ENCODE measurements around the gene CIZ1. TPM values are rescaled to one million over a fixed set of nuclear protein-coding genes. Genes with fewer than 3 reads are reported as not detected.

Gene CIZ1
- total RNA-seq, 1 donor from 2014 or later: 170 TPM

DNA sequence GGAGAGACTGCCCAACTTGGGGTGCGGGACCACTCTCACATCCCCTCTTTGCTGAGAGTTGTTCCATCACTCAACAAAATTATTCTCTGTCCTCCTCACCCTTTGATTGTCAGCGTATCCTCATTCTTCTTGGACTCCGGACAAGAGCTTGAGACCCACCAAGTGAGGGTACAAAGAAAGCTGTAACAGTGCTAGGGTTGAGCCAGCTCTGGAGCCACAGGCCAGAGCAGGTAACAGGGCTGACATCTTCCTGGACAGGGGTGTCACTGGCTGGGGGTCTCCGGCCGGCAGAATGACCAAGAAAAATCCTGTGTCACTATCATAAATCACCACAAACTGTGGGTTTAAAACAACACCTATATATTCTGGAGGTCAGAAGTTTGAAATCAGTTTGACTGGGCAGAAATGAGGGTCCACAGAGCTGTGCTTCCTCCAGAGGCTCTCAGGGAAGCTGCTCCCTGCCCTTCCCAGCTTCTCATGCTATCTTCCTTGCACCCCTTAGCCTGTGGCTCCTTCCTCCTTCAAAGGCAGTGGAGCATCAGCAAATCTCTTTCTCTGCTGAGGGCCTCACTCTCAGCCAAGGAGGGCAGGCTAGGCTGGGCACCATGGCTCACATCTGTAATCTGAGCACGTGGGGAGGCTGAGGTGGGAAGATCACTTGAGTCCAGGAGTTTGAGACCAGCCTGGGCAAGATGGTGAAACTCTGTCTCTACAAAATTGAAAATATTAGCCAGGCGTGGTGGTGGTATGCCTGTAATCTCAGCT, 35.5 kb downstream of the CIZ1 start:
- H3K4me3 Mint-ChIP-seq (ENCODE audit: unreplicated experiment): no peak overlapping the region
- H3K9me3 Mint-ChIP-seq (ENCODE audit: unreplicated experiment): no peaks in the 10 kb centered on the region
- DNase-seq (ENCODE audit: extremely low spot score, unreplicated experiment): no peak
- no peaks in the 10 kb centered on the region for H3K27me3 Mint-ChIP-seq (ENCODE audit: unreplicated experiment)
- H3K36me3 Mint-ChIP-seq (ENCODE audit: unreplicated experiment): no peaks in the 10 kb centered on the region
- H3K27ac Mint-ChIP-seq (ENCODE audit: unreplicated experiment): no peak overlapping the region
- H3K4me1 Mint-ChIP-seq (ENCODE audit: unreplicated experiment): peaks cover 3% of the 10 kb centered on the region
- TF ChIP-seq, protein P1, sequence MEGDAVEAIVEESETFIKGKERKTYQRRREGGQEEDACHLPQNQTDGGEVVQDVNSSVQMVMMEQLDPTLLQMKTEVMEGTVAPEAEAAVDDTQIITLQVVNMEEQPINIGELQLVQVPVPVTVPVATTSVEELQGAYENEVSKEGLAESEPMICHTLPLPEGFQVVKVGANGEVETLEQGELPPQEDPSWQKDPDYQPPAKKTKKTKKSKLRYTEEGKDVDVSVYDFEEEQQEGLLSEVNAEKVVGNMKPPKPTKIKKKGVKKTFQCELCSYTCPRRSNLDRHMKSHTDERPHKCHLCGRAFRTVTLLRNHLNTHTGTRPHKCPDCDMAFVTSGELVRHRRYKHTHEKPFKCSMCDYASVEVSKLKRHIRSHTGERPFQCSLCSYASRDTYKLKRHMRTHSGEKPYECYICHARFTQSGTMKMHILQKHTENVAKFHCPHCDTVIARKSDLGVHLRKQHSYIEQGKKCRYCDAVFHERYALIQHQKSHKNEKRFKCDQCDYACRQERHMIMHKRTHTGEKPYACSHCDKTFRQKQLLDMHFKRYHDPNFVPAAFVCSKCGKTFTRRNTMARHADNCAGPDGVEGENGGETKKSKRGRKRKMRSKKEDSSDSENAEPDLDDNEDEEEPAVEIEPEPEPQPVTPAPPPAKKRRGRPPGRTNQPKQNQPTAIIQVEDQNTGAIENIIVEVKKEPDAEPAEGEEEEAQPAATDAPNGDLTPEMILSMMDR (IDR thresholded peaks at IDR 0.05): no peak

DNA sequence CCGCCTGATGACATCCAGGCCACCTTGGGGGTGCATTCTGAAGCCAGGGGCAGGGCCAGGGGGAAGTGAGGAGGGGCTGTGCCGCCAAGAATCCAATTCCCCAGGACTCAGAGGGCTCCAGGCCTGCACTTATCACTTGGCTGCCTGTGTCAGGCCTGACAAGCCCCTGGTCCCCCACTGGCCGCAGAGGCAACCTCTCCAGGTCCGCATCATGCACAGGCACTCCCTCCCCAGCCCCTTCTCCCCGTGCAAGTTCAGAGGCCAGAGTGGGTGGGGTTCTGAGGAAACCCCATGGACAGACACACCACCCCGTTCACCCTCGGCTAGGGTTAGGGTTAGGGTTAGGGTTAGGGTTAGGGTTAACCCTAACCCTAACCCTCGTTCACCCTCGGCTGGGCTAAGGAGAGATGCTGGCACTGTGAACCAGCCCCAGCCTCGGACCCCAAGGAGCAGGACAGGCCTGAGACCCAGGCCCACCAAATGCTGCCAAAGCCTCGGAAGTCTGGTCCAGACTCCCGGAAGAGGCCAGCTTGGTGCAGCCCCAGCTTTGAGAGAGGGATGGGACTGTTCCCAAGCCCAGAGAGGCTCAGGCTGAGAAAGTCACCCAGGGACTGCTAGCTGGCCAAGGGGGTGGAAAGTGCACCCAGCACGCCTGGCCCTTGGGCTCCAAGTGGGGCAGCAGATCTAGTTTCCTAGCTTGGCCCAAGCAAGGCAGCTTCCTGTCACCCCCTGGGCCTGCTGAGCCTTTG, 37.3 kb downstream of the CIZ1 start:
- TF ChIP-seq, protein P1 (IDR thresholded peaks at IDR 0.05): no peak

DNA sequence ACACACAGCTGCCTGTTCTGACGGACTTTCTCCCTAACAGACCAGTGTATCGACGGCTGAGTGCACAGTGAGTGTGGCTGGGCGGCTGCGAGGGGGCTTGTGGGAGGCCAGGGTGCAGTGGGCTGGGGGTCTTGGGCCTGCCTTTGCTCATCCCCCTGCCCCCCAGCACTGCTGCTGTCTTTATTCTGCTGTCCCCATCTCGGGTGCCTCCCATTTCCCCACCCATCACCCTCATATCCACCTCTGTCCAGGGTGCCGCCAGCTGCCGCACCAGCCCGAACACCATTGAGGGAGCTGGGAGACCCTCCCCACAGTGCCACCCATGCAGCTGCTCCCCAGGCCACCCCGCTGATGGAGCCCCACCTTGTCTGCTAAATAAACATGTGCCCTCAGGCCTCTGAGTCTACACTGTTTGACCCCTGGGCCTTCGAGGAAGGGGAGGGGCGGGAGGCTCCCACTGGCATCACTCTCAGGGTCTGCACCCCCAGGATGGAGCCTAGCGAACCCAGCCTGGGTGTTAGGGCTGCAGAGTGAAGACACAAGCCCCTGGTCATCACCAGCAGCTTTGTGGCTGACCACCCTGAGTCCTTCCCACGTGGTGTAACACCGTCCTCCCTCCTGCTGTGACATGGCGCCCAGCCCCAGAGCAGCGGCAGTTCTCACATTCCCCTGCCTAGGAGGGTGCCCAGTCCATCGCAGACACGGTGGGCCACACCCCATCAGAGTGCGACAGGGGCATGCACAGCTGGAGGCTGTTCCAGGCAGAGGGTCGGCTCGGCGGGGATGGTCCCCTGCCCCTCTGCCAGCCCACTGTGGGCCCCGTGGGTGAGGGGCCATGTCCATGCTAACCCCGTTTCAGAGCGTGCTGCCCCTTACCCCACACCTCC, 38.1 kb downstream of the CIZ1 start:
- no peak overlapping the region for H3K27ac Mint-ChIP-seq (ENCODE audit: unreplicated experiment)
- TF ChIP-seq, protein P1 (IDR thresholded peaks at IDR 0.05): no peak
- peaks cover 8% of the 10 kb centered on the region for H3K4me1 Mint-ChIP-seq (ENCODE audit: unreplicated experiment)
- H3K36me3 Mint-ChIP-seq (ENCODE audit: unreplicated experiment): no peaks in the 10 kb centered on the region
- no peak for DNase-seq (ENCODE audit: extremely low spot score, unreplicated experiment)
- H3K9me3 Mint-ChIP-seq (ENCODE audit: unreplicated experiment): no peaks in the 10 kb centered on the region
- H3K27me3 Mint-ChIP-seq (ENCODE audit: unreplicated experiment): no peaks in the 10 kb centered on the region
- H3K4me3 Mint-ChIP-seq (ENCODE audit: unreplicated experiment): no peak overlapping the region

More for the DNA sequence above, 37.3 kb downstream of the CIZ1 start:
- Mint-ChIP-seq H3K27me3 (ENCODE audit: unreplicated experiment) (no peaks in the 10 kb centered on the region), H3K4me3 (ENCODE audit: unreplicated experiment) (no peak overlapping the region), H3K4me1 (ENCODE audit: unreplicated experiment) (peaks cover 4% of the 10 kb centered on the region), H3K36me3 (ENCODE audit: unreplicated experiment) (no peaks in the 10 kb centered on the region), H3K27ac (ENCODE audit: unreplicated experiment) (no peak overlapping the region), H3K9me3 (ENCODE audit: unreplicated experiment) (no peaks in the 10 kb centered on the region)
- DNase-seq (ENCODE audit: extremely low spot score, unreplicated experiment): no peak

DNA sequence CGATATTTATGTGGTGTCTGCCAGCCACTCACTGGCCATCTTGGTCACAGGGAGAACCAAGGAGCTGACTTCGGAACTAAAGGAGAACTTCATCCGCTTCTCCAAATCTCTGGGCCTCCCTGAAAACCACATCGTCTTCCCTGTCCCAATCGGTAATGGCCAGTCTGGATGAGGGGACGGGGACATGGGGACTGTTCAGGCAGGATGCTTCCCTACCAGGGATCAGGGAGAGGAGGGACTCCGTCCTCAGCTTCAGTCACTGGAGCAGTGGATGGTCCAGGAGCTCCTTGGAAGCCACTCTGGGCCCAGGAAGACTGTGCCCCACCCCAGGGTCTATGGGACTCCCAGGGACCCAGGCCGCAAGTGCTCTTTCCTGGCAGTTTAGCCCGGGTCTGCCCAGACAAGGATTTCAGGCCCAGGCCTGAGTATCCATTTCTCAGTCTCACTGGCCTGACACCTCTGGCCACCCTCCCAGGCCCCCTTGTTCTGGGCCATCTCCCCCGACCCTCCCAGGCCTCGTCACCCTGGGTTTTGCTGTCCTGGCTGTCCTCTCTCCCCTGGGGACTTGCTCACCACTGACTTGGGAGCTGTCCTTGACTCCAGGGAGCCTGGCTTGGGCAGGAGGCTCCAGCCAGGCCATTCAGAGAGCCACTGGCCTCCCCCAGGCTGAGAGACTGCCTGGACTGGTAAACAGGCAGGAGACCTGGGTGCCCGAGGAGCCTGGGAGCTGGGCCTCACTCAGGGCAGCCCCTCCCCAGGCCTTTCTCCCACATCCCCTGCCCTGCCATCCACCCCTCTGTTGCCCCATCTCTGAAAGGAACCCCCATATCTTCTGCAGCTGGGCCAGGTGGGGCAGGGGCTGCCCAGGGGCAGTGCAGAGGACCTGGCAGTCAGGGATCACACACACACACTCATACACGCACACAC, 39.0 kb downstream of the CIZ1 start:
- peaks cover 8% of the 10 kb centered on the region for H3K4me1 Mint-ChIP-seq (ENCODE audit: unreplicated experiment)
- TF ChIP-seq, protein P1 (IDR thresholded peaks at IDR 0.05): no peak
- no peaks in the 10 kb centered on the region for H3K9me3 Mint-ChIP-seq (ENCODE audit: unreplicated experiment)
- no peaks in the 10 kb centered on the region for H3K27me3 Mint-ChIP-seq (ENCODE audit: unreplicated experiment)
- no peak for DNase-seq (ENCODE audit: extremely low spot score, unreplicated experiment)
- H3K4me3 Mint-ChIP-seq (ENCODE audit: unreplicated experiment): no peak overlapping the region
- H3K36me3 Mint-ChIP-seq (ENCODE audit: unreplicated experiment): no peaks in the 10 kb centered on the region
- H3K27ac Mint-ChIP-seq (ENCODE audit: unreplicated experiment): no peak overlapping the region

Data from osteocyte (in vitro differentiated cells).